Measurements from ENCODE around the gene HS1BP3.

Gene HS1BP3

GRCh38 chr2:20674309-20674965 lies 23.5 kb upstream of the HS1BP3 start:
- DNase-seq = no peak

DNA sequence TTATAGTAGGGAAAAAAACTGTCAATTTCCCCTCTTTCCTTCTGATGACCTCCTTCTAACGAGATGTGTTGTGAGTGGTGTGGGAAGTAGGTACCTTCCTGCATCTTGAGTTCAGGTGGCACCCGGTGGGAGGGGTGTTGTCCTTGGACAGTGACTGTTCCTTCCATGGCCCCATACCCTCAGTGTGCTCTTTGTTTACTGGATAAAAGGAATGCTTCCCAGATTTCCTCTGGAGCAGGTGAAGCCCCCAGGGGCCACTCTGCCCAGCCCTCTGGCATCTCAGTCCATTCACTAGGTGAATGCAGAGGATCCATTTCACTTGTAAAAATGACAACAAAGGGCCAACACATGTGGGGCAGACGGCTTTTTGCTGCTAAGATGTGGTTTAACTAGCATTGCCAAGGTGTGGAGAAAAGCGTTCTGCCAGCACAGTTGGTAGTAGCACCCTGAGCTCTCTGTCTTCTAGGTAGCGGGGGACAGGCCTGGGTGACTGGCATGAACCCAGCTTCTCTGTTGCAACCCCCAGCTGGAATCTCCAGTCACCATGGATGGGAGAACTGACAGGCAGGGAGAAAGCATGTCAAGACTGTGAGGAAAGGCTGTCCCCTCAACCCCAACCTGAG lies 22.9 kb upstream of the HS1BP3 start:
- no peak for DNase-seq

- no peak for DNase-seq
Measured at GRCh38 chr2:20672201-20672951, 21.5 kb upstream of the HS1BP3 start.

- DNase-seq = no peak
Measured at GRCh38 chr2:20671736-20672080, 20.8 kb upstream of the HS1BP3 start.

- DNase-seq = no peak
Measured at GRCh38 chr2:20671036-20671735, 20.3 kb upstream of the HS1BP3 start.

- DNase-seq = no peak
Measured at GRCh38 chr2:20670315-20671035, 19.6 kb upstream of the HS1BP3 start.

- DNase-seq = no peak
Measured at GRCh38 chr2:20669562-20670314, 18.8 kb upstream of the HS1BP3 start.

GRCh38 chr2:20668871-20669475 lies 18.1 kb upstream of the HS1BP3 start:
- no peak for DNase-seq

- DNase-seq = no peak
Measured at GRCh38 chr2:20668451-20668850, 17.6 kb upstream of the HS1BP3 start.

DNA sequence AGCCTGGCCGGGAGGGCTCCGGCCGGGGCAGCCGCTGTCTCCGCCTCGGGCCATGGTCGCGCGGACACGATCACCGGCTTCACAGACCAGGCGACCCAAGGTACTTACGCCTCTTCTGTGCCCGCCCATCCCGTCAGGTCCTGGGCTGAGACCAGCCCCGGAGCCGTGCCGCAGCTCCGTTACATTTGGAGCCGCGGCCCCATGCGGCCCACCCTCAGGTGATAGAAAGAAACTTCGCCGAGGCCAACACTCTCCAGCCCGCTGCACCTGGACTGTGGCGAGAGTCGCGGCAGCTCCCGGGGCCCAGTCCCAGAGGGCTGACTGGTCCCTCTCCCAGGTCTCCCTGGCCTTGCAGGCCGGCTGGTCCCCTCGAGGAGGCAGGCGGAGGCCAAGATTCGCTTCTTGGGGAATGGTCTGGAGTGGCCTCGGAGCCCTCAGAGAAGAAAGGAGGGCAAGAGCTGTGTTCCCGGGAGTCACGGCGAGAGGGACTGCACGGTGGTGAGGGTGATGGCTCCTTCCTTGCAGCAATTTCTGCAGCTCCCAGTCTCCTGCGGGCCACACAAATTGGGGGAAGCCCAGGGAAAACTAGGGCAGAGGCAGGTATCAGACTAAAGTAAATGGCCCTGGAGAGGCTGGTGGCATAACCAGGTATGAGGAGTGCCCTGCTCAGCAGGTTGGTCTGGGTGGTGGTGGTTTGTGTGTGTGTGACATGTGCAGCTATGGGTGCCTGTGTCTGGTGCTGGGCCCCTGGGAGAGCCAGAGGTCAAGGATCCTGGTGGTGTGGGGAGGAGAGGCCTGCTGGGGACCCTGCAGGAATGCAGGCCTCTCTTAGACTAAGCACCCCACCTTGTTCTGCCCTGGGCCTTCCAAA lies 16.9 kb upstream of the HS1BP3 start:
- DNase-seq = no peak

DNA sequence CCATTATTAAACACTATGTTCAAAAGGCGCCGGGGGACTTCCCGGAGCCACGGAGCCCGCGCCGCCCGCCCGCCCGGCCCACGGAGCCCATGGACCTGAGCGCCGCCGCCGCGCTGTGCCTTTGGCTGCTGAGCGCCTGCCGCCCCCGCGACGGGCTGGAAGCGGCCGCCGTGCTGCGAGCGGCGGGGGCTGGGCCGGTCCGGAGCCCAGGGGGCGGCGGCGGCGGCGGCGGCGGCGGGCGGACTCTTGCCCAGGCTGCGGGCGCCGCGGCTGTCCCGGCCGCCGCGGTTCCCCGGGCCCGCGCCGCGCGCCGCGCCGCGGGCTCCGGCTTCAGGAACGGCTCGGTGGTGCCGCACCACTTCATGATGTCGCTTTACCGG lies 16.2 kb upstream of the HS1BP3 start:
- DNase-seq = no peak

GRCh38 chr2:20666304-20667150 lies 15.6 kb upstream of the HS1BP3 start, which contains the start of gene GDF7:
Gene GDF7 (plus strand): TSS chr2:20667144. CDS start chr2:20667240, 96 bp downstream.
- no peak for DNase-seq

DNA sequence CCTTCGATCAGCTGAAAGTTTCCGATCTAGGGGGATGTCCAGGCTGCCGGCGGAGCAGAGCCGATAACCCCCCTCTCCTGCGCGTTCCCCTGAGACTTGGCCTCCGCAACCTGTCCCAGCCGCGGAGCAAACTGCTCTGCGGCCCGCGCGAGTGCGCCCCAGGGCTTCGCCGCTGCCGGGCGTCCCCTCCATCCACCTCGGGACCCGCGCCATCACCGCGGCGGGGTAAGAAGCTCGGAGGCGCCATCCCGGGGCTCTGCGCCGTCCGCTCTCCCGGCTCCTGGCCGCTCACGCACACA lies 15.1 kb upstream of the HS1BP3 start:
- DNase-seq = no peak

GRCh38 chr2:20665243-20666004 lies 14.5 kb upstream of the HS1BP3 start:
- DNase-seq = no peak

- no peak for DNase-seq
Measured at GRCh38 chr2:20664431-20665242, 13.7 kb upstream of the HS1BP3 start.

DNA sequence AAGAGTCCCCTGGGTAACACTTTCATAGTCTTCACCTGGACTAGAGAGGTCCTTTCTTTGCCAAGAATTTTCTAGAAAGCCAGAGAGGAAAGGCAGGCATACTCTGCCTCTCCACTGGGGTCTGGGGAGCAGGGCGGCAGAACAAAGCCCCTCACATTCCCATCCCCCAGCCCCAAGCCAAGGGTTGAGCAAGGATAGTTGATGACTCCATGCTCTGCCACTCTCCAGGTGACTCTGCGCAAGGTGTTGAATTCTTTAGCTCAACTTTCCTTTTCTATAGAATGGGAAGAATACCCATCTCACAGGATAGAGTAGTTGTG lies 13.1 kb upstream of the HS1BP3 start:
- no peak for DNase-seq

- no peak for DNase-seq
Measured at GRCh38 chr2:20663196-20664070, 12.5 kb upstream of the HS1BP3 start.
